Frontal cortex (tissue), 4 donors: ENCODE results near the gene DUSP1. TPM values are rescaled to one million over a fixed set of nuclear protein-coding genes. Genes with fewer than 3 reads are reported as not detected.
A peak's percentile ranks its signal among the peaks of the same experiment; 100 is the strongest.

Experiments
- DNase-seq, 2 donors: peaks; one replicate each; pipeline ENCODE4 v3.0.0; 2012; ENCODE audit warnings: low spot score in 2 of 2
- FAIRE-seq: peaks from 2 replicates; lab custom pipeline; 2012; peaks lifted over from hg19 to GRCh38; lab: Jason Lieb, UNC
- small RNA-seq: library from RNA; depleted of rRNA; stranded (forward); fragments of <200 nt; gene quantifications from one replicate; pipeline ENCODE3, GENCODE V24; 2014
- total RNA-seq: library from RNA; depleted of rRNA; stranded (reverse); fragments of >200 nt; gene quantifications from one replicate; pipeline ENCODE4 v1.2.3, GENCODE V29; 2014
- donor health status: control.
- donor health status: control.
- donor health status: control.

DUSP1 gene
- total RNA-seq, 1 donor from 2014 or later: 32.2 TPM

DNA sequence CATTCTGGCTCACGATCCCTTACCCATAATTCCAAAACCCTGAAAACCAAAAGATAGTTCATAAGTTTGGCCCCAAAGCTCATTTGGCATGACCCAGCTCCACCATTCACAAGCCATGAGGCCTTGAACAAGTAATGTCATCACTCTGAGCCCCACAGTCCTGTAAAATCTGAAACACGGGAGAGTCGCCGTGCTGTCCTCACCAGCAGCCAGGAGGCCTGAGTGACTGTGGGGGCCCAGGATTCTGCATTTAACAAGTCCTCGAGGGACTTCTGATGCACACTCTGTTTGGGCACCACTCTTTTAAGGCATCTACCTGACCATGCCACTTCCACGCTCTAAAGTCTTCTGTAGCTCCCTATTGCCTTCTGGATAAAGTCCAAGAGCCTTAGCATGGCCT is 40.8 kb downstream of the DUSP1 start:
- FAIRE-seq (no peak), DNase-seq (no peak)

DNA sequence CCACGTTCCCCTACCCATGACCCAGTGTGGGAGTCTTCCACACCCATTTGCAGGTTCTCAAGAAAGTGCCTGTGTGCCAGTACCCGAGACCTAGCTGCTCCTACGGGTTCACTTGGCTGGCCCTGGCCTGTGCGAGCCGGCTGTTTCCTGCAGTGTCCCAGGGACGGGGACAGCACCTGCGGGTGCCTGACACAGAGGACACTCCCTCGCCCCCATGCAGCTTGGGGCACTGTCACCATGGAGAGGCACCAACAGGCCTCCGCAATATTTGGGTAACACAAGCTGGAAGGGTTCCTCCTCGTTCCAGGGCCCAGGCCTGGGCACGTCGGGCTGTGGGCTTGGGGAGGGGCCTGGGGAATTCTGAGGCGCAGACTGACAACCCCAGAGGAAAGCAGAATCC is 41.4 kb downstream of the DUSP1 start:
- FAIRE-seq: no peak
- DNase-seq: no peak

DNA sequence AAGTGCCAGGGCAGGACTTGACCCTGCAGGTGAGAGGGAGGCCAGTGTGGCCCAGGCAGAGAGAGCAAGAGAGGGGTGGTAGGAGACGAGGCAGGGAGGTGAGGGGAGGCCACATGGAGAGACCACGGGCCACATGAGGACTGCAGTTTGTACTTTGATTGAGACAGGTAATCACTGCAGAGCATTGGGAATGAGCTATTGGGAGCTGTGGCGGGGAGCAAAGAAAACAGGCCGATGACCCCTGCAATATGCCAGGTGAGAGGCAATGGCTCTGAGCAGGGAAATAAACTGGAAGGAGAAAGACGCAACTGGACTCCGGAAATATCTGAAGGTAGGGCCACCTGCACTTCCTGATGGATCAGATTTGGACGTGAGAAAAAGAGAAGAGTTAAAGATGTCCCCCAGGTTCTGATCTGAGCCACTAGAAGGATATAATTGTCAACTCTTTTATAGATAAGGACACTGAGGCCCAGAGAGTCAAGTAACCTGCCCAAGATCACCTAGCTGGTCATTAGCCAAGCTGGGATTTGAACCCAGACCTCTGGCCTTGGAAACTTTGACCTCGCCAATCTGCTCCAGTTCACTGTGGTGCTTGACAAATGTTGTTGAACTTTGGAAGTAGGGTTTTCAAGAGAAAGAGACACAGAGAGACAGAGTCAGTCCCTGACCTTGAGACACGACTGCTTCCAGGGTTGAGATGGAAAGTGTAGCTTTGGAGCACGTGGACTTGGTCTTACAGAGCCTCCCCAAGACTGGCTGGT is 42.3 kb downstream of the DUSP1 start:
- no peak for FAIRE-seq
- DNase-seq: no peak

DNA sequence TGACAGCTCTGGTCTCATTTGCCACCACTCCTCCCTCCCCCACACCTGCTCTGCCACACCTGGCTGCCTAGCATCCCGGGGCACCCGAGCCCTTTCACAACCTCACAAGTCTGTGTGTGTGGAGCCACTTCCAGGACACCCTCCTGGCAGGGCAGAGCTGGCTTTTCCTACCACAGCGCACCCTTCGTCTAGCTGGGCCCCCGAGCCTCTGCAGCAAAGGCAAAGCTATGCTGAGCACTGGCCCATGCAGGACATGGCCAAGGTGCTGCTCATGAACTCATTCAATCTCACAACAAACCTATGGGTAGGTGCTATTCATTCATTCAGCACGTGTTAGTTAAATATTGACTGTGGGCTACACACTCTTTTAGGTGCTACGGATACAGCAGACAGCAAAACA is 43.4 kb downstream of the DUSP1 start:
- DNase-seq (no peak), FAIRE-seq (no peak)

DNA sequence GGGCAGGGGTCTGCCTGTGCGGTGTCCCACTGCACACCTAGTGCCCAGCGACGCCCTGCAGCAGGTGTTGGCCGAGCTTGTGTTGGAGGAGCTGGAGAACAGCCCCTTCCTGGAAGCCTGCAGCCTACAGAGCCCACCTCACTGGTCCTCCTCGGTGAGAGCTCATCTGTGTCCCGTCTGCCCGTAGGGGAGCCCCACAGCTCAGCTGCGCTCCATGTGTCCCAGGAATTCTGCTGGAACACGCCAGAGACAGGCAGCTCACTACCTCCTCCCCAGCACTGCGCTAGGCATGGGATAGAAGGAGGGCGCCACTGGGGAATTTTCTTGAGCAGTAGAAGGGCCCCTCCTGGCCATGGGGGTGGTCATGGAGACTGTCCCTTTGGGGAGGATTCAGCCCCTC is 44.0 kb downstream of the DUSP1 start:
- no peak for DNase-seq
- no peak for FAIRE-seq

DNA sequence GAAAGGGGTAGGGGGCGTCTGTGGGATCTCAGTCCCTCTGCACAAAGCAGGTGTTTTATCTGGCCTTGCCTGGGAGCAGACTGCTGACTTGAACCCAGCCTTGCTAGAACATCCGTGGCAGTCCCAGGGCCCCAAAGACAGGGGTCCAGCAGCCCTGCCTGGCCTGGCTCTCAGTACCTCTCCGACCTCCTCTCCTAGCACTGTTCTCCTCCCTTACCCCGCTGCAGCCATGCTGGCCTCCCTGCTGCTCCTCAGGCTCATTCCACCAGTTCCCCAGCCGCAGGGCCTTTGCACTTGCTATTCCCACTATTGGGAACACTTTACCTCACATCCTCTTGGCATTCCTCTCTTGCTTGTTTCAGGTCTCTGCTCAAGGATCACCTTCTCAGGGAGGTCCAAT is 45.2 kb downstream of the DUSP1 start:
- FAIRE-seq: no peak
- no peak for DNase-seq

DNA sequence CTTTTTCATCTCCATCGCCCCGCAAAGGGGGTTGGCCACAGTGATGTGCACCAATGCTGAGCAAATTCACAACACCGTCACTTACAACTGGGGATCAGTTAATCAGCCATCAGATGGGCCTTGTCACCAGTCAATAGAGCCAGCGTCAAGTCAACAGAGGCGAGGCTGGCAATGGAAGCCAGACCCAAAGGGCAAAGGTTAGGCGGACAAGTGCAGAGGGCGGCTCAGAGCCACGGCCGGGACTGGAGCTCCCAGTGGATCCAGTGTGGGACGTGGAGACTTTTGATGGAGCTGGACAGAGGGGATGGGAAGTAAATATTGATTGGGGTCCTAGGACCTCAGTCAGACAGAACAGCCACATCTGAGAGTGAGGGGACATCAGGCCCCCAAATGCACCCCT is 45.7 kb downstream of the DUSP1 start:
- no peak for FAIRE-seq
- DNase-seq: no peak

DNA sequence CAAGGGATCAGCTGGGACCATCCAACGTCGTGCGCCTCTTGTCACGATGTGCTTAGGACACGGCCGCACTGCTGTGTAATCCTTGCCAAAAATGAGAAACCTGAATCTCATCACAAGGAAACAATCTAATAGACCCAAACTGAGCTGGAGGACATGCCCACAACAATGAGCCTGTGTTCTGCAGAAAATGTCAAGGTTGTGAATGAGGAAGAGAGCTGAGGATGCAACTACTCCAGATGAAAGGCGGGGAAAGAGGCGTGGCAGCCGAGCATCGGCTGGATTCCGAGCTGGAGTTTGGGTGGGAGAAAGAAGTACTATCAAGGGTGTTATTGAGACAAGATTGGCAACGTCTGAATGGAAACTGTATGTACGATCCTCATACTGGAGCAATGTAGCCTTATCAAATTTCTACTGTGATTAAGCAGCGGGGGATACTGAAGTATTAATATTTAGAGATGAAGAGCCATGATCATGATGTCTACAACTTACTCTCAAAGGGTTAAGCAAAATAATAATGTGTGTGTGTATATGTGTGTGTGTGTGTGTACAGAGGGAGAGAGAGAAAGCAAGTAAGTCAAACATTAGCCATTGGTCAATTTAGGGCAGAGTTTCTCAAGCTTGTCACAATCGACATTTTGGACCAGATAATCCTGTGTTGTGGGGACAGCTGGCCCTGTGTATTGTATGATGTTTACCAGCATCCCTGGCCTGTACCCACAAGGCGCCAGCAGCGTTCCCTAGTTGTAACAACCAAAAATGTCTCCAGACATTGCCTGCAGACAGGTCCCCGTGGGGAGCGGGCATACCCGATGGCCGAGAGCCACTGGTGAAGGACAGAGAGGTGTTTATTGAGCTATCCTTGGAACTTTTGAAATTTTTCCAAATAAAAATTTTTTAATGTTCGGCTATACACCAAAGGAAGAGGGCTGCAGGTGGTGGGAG is 46.5 kb downstream of the DUSP1 start:
- no peak for FAIRE-seq
- no peak for DNase-seq

DNA sequence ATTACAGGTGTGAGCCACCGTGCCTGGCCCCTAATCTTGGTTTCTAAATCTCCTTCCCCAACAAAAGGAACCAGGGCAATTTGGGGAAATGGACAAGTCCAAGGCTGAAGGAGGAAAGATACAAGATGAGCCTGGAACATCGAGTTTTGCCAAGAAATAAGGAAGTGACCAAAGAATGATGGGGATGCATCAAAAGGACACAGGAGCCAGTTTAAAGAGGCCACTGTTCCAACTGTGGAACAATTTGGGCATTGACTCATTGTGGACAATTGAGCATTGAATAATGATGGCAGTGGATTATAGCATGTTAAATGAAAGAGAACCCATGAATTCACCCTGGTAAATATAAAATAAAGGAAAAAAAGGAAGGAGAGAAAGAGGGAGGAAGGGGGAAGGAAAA is 47.5 kb downstream of the DUSP1 start:
- no peak for FAIRE-seq
- peak; percentile 36 to 46 for DNase-seq

DNA sequence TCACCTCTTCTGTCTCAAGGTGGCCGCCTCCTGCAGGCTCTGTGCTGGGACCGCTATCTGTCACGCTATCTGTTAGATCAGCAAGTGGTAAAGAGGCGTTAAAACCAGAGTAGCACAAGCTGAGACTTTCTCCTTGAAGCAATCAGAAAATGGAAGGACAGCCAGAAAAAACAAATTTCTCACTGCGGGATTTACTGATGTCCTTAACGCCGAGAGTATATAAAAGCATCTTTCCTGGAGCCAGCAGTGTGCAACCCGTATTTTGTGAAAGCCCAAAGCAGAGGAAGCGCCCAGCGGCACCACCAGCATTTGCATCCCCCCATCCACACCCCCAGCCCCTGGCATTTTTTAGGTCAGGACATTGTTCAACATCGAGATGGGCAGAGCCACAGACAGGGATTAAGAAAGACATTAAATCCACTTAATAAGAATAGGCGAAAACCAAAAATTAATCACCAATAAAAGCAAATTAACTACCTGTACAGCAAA is 48.6 kb downstream of the DUSP1 start:
- no peak for DNase-seq
- FAIRE-seq: no peak

DNA sequence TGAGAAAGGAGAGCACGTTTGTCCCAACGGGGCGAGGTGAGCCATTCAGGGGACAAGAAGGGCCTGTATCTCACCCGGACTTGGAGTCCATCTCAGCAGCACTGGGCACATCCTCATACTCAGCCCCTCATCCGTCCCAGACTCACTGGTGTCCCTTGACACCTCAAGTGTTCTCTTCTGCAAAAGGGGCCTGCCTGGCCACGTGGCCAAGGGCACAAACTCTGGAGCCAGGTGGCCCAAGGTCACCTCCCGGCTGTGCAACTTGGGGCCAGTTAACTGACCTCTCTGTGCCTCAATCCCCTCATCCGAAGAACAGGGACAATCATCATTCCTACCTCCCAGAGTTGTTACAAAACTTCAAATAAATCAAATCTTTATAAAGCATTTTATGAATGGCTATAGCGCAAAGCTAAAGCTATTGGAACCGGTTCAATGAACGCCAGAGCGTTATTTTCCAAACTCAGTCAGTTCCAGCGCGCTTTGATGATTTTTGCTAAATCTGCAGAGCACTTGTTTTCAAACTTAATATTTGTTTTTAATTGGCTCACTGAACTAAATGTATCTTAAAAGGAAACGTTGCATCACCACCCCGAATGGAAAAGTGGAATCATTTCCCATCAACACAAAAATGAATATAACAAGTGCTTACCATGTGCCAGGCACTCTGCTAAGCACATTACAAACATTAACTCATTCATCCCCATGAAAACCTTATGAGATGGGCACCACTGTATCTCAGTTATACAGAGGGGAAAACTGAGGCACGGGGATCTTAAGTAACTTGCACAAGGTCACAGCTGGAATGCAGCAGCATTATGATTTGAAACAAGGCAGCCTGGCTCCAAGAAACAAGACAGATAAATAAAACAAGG is 49.3 kb downstream of the DUSP1 start:
- DNase-seq: no peak
- no peak for FAIRE-seq

DNA sequence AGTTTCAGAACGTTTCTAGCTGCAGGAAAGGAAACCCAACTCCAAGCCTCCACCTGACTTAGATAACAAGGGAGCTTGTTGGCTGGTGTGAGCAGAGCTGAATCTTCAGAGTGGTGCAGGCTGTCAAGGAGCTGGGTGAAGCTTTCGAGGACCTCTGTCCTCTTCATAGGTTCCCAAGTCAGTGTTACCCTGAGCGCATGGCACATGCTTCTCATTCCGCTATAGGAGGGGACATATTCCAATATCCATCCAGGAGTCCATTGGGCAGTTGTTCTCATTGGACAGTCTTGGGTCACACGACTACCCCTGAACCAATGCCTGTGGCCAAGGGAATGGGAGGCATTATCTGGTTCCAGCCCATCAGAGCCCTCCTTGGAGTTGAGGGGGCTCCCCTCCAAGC is 50.3 kb downstream of the DUSP1 start:
- FAIRE-seq (no peak), DNase-seq (no peak)

DNA sequence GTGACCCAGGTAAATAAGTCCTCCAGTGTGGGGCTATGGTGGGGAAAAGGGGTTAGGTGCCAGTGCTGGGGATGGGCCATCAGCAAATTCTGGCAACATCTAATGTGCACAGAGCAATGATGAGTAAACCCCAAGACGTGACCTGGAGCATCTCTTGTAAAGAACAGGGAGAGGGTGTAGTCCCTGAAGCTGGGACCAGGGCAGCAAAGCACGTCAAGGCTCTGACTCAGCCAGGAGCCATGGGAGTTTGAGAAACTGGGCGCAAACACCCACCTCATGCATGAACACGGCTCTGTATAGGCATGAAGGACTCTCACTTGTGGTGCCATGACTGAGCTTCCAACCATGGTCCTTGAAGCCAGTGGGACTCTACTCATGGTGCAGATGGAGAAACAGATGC is 51.8 kb downstream of the DUSP1 start:
- DNase-seq: no peak
- FAIRE-seq: no peak

DNA sequence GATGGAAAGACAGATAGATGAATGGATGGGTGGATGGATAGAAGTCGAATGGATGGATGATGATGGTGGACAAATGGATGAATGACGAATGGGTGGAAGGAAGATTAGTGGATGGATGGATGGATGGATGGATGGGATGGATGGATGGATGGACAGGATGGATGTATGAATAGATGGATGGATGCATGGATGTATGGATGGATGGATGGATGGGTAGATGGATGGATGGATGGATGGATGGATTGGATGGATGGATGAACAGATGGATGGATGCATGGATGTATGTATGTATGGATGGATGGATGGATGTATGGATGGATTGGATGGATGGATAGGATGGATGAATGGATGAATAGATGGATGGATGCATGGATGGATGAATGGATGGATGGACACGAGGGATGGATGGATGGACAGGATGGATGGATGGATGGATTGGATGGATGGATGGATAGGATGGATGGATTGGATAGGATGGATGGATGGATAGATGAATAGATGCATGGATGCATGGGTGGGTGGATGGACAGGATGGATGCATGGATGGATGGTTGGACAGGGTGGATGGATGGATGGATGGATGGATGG is 52.4 kb downstream of the DUSP1 start:
- FAIRE-seq: no peak
- no peak for DNase-seq

Small RNA genes within 50 kb of the gene (small RNA-seq; reads per million reads assigned to genes)
- gene AC022217.4 (not detected), gene RF00019 (not detected)

Other genes starting within 250 kb of the DUSP1 start
- gene NEURL1B, start 129.9 kb downstream of the DUSP1 start, total RNA-seq: 16.3 TPM
- 33.0 TPM for gene ERGIC1, start 63.1 kb upstream of the DUSP1 start, total RNA-seq
- 33.8 TPM for gene RPL26L1, start 188.2 kb upstream of the DUSP1 start, total RNA-seq
- 35.1 TPM for gene ATP6V0E1, start 212.6 kb upstream of the DUSP1 start, total RNA-seq